Ovary (tissue), 9 donors: Measurements from ENCODE around the gene LDLRAD4. TPM values are rescaled to one million over a fixed set of nuclear protein-coding genes. Genes with fewer than 3 reads are reported as not detected.

ENCODE experiments used
- DNase-seq, 5 donors: peaks; one replicate each; pipeline ENCODE4 v3.0.0-alpha.2; 2019 to 2020
- H3K27ac ChIP-seq, 2 donors: fragments of 200-600 bp; one replicate each; pipeline versions ENCODE4 v1.5.1 to v1.8.0; 2019 to 2022
- H3K27me3 ChIP-seq: fragments of 200-600 bp; one replicate; pipeline ENCODE4 v1.8.0; 2022
- H3K36me3 ChIP-seq: fragments of 200-600 bp; sonication (generic); one replicate; pipeline ENCODE4 v1.5.1; 2019
- H3K4me1 ChIP-seq: one replicate; pipeline ENCODE4 v1.8.1; 2013; ENCODE audit warnings: mild to moderate bottlenecking, moderate library complexity; ENCODE audit not compliant: insufficient read depth
- H3K4me3 ChIP-seq: fragments of 200-600 bp; sonication (generic); one replicate; pipeline ENCODE4 v1.5.1; 2017
- H3K9me3 ChIP-seq, 2 donors: fragments of 200-600 bp in 1 of 2; sonication (generic) in 1 of 2; one replicate each; pipeline versions ENCODE4 v1.5.1 to v1.8.1; 2013 to 2019; ENCODE audit warnings: mild to moderate bottlenecking in 1 of 2, moderate library complexity in 1 of 2
- EP300 ChIP-seq: sonication (generic); formaldehyde crosslinking; IDR thresholded peaks from one replicate; pipeline ENCODE4 v1.6.1; 2017; ENCODE audit warnings: antibody characterized with exemption
- POLR2A ChIP-seq: fragments of 450-650 bp; IDR thresholded peaks from one replicate; pipeline ENCODE4 v1.6.1; 2017; ENCODE audit warnings: antibody characterized with exemption, mild to moderate bottlenecking, moderate library complexity
- WGBS, 3 donors: extraction: QIAGEN DNeasy Blood & Tissue Kit in 1 of 3; methylation state at CpG; one replicate each; pipeline versions ENCODE4 v1.1.5 to v1.1.7; 2013 to 2017; 5-methylcytosine and 5-hydroxymethylcytosine counted together
- intact Hi-C, 4 donors: fragments of 100-400 bp; cut with DNase I; formaldehyde crosslinking; loops; one replicate each; pipeline versions ENCODE4 v1.11.0 to v1.15.1; 2022 to 2023
- polyA plus RNA-seq, 2 donors: library from polyadenylated mRNA; stranded (reverse); fragments of 200-250 nt in 1 of 2; fragments of 350-450 nt in 1 of 2; fragmentation: Illumina TruSeq in 1 of 2; extraction: RNeasy Lipid Tissue Mini Kit (QIAGEN cat#74804) in 1 of 2; gene quantifications; one replicate each; pipeline ENCODE4 v1.2.3, GENCODE V29; 2013 to 2014
- total RNA-seq, 7 donors: library from RNA; depleted of rRNA in 2 of 7; stranded (reverse); fragments of >200 nt in 2 of 7; fragmentation: NEBNext Ultra II Directional in 3 of 7; extraction: Animal tissue kit (Norgen Biotek cat#: 25700) in 3 of 7; gene quantifications; one replicate each; pipeline versions ENCODE4 v1.1.0 to v1.2.4, GENCODE V29; 2016 to 2023
- TF ChIP-seq, protein P1 (sequence below), 3 donors: fragments of 450-650 bp in 2 of 3; fragments of 200-600 bp in 1 of 3; IDR thresholded peaks; one replicate each; pipeline versions ENCODE4 v1.5.1 to v1.8.0; 2016 to 2022; ENCODE audit warnings: antibody characterized with exemption in 3 of 3, mild to moderate bottlenecking in 1 of 3
- donor health status: DM: no; HTN: no; CAD: no; lungs with moderate emphysema.
- donor health status: DM: no; HTN: no; CAD: no.
- donor health status: Bipolar disorder and iron deficiency.
- donor health status: DM: yes; HTN: yes; CAD: no.
- donor health status: DM: no; HTN: no; CAD: no.
- donor health status: DM: yes; HTN: yes; CAD: no.

The LDLRAD4 gene
- total and polyA plus RNA-seq, 9 donors, result 2.3 to 31.6 (median 8.3) TPM

DNA sequence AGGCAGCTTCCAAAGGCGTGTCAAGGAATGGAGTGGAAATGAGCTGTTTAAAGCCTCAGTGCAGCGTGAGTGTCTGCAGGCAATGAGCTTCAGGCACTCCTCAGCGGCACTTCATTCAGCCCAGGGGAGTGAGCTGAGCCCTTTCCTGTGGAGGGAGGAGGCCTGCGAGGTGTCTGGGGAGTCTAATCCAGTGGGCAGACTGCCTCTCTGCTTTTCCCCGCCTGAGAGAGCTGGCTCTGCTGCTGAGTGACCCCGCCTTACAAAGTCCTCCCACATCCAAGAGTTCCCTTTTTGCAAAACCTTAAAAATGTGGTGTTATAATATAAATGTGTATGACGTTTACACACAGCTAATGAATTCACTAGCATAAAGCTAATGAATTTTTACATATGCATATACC lies 7.0 kb upstream of the LDLRAD4 start:
- H3K9me3 ChIP-seq, result no peaks in the 10 kb centered on the region
- WGBS, 3 donors, result 19 to 28% (median 25%) methylated on average over 7 of the region's 7 CpGs
- TF ChIP-seq POLR2A (no peak), EP300 (no peak)
- TF ChIP-seq, protein P1, sequence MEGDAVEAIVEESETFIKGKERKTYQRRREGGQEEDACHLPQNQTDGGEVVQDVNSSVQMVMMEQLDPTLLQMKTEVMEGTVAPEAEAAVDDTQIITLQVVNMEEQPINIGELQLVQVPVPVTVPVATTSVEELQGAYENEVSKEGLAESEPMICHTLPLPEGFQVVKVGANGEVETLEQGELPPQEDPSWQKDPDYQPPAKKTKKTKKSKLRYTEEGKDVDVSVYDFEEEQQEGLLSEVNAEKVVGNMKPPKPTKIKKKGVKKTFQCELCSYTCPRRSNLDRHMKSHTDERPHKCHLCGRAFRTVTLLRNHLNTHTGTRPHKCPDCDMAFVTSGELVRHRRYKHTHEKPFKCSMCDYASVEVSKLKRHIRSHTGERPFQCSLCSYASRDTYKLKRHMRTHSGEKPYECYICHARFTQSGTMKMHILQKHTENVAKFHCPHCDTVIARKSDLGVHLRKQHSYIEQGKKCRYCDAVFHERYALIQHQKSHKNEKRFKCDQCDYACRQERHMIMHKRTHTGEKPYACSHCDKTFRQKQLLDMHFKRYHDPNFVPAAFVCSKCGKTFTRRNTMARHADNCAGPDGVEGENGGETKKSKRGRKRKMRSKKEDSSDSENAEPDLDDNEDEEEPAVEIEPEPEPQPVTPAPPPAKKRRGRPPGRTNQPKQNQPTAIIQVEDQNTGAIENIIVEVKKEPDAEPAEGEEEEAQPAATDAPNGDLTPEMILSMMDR (IDR thresholded peaks at IDR 0.05), result no peak
- H3K36me3 ChIP-seq, result no peaks in the 10 kb centered on the region
- H3K4me1 ChIP-seq, result peaks cover under 1% of the 10 kb centered on the region
- no peaks in the 10 kb centered on the region for H3K27me3 ChIP-seq
- no peak overlapping the region for H3K4me3 ChIP-seq
- DNase-seq, result no peak
- intact Hi-C loops, result loop anchor here in 3 of 4 donors (5.0 to 10.0 kb wide), 3 partner anchors 173 to 841 kb away; no protein-coding TSS in a partner anchor
- H3K27ac ChIP-seq, result no peak overlapping the region

DNA sequence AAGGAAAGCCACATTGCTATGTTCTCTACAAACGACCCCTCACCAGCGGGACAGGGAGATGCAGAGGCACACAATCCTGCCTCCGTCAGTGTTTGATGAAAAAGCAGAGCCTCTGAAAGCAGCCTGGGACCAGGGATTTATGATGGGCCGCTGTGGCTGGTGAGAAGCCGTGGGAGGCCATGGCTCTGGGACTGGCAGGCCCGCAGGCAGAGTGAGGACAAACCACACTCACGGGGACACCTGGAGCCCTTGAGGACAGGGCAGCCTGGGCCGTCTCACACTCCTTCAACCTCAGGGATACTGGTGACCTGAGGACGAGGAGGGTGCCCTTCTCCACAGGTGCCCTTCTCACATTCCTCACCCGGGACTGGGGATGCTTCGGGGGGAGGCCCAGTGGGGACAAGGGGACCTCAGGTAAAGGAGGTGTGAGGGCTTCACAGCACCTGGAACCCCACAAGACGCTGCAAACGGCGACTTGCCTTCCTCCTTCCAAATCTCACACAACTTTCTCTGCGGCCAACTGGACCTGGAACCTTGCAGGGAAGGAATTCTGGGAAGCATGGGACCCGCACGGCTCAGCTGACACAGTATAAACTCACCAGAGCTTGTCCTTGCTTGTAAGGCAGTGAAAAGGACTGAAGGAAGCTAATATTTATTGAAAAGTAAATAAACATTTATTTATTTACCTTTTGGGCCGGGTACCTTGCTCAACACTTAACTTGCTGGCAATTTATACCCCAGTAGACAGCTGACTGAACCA lies 5.3 kb upstream of the LDLRAD4 start:
- Histone ChIP-seq H3K27me3 (no peaks in the 10 kb centered on the region), H3K36me3 (no peaks in the 10 kb centered on the region), H3K27ac (no peak overlapping the region), H3K9me3 (no peaks in the 10 kb centered on the region), H3K4me1 (peaks cover 5% of the 10 kb centered on the region), H3K4me3 (no peak overlapping the region)
- TF ChIP-seq, protein P1 (IDR thresholded peaks at IDR 0.05), result no peak
- no peak for TF ChIP-seq EP300
- no peak for TF ChIP-seq POLR2A
- 74 to 84% (median 79%) methylated on average over 18 of the region's 18 CpGs for WGBS, 3 donors
- intact Hi-C loops, result loop anchor here in 3 of 4 donors (5.0 to 10.0 kb wide), 3 partner anchors 172 to 839 kb away; no protein-coding TSS in a partner anchor
- DNase-seq, result no peak

DNA sequence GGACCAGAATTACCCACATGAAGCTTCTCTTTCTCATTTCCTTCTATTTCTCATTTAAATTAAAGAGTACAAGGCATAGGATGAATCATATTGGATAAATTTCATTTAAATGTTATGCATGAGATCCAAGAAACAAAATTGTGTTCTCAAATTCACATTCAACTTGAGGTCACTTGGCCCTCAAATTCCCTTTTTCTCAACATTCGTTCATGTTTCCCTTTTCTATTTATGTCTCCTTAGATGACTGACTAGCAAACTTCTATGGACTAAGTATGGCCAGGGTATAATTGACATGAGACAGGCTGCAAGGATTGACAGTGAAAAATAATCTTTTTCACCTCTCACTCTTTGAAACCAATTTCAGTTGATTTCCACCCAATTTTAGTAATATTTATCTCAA lies 4.0 kb upstream of the LDLRAD4 start:
- Histone ChIP-seq H3K9me3 (no peaks in the 10 kb centered on the region), H3K4me3 (no peak overlapping the region), H3K27ac (no peak overlapping the region), H3K36me3 (no peaks in the 10 kb centered on the region), H3K27me3 (no peaks in the 10 kb centered on the region), H3K4me1 (peaks cover 5% of the 10 kb centered on the region)
- 51 to 61% (median 52%) methylated on average over 1 of the region's 1 CpG for whole genome bisulfite sequencing, 3 donors
- TF ChIP-seq POLR2A (no peak), EP300 (no peak)
- TF ChIP-seq, protein P1 (IDR thresholded peaks at IDR 0.05), result no peak
- intact Hi-C loops, result loop anchor here in 3 of 4 donors (5.0 to 10.0 kb wide), 5 partner anchors 170 to 838 kb away; no protein-coding TSS in a partner anchor
- DNase-seq, result no peak

DNA sequence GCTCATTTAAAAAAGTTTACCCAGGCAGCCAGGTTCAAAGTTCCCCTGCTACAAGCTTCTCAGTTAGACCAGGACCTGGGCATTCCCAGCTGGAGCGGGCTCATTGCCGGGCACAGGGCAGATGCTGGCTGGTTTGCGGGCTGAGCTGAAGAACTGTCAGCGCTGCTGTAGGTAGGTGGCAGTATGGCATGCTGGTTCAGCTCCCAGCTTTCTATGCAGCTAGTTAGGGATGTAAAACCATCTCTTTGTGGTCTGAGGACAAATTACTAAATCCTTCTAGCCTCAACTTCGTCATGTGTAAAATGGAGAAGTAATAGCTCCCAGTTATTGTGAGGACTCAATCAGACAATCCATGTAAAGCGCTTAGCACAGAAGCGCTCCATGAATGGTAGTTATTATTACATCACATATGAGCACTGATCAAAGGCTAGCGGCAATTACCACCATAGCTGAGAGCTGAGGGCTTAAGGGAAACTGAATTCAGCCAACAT lies 2.4 kb upstream of the LDLRAD4 start:
- TF ChIP-seq, protein P1 (IDR thresholded peaks at IDR 0.05), result peak in 2 of 3 donors; percentile 17 to 46
- TF ChIP-seq EP300, result no peak
- no peak for TF ChIP-seq POLR2A
- Histone ChIP-seq H3K9me3 (no peaks in the 10 kb centered on the region), H3K27ac (no peak overlapping the region), H3K36me3 (no peaks in the 10 kb centered on the region), H3K27me3 (no peaks in the 10 kb centered on the region), H3K4me3 (no peak overlapping the region), H3K4me1 (peaks cover 5% of the 10 kb centered on the region)
- peak in 3 of 5 donors; percentile 35 to 49 (median 48) for DNase-seq
- intact Hi-C loops, result loop anchor here in 2 of 4 donors (5.0 to 10.0 kb wide), 4 partner anchors 169 to 419 kb away; no protein-coding TSS in a partner anchor
- WGBS, 3 donors, result 18 to 30% (median 22%) methylated on average over 8 of the region's 8 CpGs
